ENCODE data around the gene RNF128.

DNA sequence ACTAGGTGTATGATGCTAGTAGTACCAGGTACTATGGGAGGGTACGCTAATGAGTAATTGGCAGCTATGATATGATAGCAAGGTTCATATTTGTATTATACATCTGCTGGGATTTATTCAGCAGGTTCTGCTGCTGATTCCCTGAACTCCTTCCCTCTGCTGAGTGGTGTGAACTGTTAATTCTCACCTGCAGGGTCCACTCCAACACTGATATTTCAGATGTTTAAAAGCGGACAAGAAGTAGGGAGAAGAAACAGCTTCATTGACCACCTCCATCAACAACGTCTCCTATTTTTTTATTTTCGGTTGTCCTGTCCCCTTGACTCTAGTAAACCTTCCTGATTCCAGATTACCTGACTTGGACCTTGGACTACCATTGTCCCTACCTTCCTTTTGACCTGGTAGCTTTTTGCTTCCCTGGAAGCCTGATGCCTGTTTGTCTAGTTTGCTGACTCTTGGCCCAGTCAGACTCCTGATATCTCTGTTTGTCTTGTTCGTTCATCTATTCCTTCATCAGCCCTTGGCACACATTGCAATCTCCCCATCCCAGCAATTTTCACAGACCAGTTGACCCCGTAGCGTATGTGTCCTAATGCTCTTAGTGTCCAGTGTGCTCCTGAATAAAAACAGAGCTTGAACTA, 34.0 kb upstream of the RNF128 start:
- TF ChIP-seq POLR2A (IDR thresholded peaks at IDR 0.05) = no peak
- TF ChIP-seq, protein P1, sequence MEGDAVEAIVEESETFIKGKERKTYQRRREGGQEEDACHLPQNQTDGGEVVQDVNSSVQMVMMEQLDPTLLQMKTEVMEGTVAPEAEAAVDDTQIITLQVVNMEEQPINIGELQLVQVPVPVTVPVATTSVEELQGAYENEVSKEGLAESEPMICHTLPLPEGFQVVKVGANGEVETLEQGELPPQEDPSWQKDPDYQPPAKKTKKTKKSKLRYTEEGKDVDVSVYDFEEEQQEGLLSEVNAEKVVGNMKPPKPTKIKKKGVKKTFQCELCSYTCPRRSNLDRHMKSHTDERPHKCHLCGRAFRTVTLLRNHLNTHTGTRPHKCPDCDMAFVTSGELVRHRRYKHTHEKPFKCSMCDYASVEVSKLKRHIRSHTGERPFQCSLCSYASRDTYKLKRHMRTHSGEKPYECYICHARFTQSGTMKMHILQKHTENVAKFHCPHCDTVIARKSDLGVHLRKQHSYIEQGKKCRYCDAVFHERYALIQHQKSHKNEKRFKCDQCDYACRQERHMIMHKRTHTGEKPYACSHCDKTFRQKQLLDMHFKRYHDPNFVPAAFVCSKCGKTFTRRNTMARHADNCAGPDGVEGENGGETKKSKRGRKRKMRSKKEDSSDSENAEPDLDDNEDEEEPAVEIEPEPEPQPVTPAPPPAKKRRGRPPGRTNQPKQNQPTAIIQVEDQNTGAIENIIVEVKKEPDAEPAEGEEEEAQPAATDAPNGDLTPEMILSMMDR (IDR thresholded peaks at IDR 0.05) = peak in 2 of 4 donors; percentile 18 to 26
